Activated CD8-positive, alpha-beta T cell treated with anti-CD3 and anti-CD28 coated beads, Interleukin-2, amount 10 ng/mL, durations not matched to agents 7 days and 5 days (primary cell): ENCODE results near the gene ATP8B4. TPM values are rescaled to one million over a fixed set of nuclear protein-coding genes. Genes with fewer than 3 reads are reported as not detected.
"Not testable (repeated sequence)": the region's sequence is repeated elsewhere in the genome, so short reads cannot be mapped to it uniquely, and the experiment has no call there.

Source experiments
- ATAC-seq: fragments of 150-1000 bp; cut with Tn5 transposase; one replicate; pipeline ENCODE4 v1.10.0; 2021; ENCODE audit warnings: moderate library complexity
- CTCF ChIA-PET: fragments of 350-600 bp; sonication (Branson Sonifier 250); formaldehyde crosslinking; loops from one replicate; lab custom pipeline; 2021; ENCODE audit warnings: antibody characterized with exemption; lab: Charles Lee
- POLR2A ChIA-PET: fragments of 350-600 bp; sonication (Branson Sonifier 250); formaldehyde crosslinking; loops from one replicate; lab custom pipeline; 2021; ENCODE audit warnings: antibody characterized with exemption; lab: Charles Lee
- DNase-seq: peaks from one replicate; pipeline ENCODE4 v3.0.0-alpha.2; 2020
- H3K27ac Mint-ChIP-seq: one replicate; pipeline ENCODE4 v1.8.0; 2021; ENCODE audit warnings: mild to moderate bottlenecking, mixed read lengths
- H3K27me3 Mint-ChIP-seq: one replicate; pipeline ENCODE4 v1.8.0; 2021; ENCODE audit warnings: low read depth, mixed read lengths
- H3K36me3 Mint-ChIP-seq: one replicate; pipeline ENCODE4 v1.8.0; 2021; ENCODE audit warnings: low read depth, mixed read lengths
- H3K4me1 Mint-ChIP-seq: one replicate; pipeline ENCODE4 v1.8.0; 2021; ENCODE audit warnings: low read depth, mixed read lengths
- H3K4me3 Mint-ChIP-seq: one replicate; pipeline ENCODE4 v1.8.0; 2021; ENCODE audit warnings: mild to moderate bottlenecking, mixed read lengths
- H3K9me3 Mint-ChIP-seq: one replicate; pipeline ENCODE4 v1.8.0; 2022; ENCODE audit warnings: mixed read lengths; ENCODE audit not compliant: insufficient read depth
- total RNA-seq, 2 experiments: library from RNA; stranded (reverse); gene quantifications; one replicate each; pipeline ENCODE4 v1.2.3, GENCODE V29; 2021

ATP8B4 gene
- total RNA-seq = 10 to 100 TPM; 35.9 to 39.2 TPM

DNA sequence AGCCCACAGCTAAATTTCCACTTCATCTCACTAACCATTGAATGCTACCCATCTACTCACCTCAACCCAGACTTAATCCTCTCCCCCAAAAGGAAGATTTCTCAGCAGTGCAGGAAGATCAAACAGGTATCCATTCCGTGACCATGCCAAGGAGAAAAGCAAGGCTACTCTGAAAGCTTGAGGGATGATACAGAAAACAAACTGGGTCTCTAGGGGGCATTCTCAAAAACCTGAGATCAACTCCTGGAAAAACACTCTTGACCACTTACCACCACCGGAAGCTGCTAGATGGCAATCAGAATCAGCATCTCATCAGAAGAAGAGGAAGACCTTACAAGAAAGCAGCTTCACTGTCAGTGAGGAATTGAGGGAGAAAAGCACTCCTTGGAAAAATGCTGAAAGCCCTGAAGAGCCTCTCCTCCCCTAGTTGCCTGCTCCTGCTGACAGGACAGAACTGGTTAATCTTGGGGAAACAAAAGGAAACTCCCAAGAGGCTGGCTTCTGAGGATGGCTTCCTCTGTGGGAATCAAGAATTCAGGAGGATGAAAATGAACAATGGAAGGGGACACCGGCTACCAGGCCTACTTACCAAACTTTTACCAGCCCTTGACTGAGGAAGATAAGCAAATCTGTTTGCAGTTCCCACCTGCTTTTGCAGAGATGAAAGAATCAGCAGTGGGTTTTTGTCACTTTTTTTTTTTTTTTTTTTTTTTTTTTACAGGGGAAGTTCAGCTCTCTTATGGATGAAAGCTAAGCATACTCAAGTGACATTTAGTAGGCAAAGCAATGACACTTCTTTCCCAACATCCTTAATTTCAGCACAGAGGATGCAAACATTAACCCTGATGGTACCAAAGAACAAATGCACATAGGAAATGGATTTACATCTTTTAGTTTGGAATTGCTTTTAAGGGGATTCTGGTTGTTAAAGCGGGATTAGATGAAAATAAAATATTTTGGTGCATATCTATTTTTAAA lies at the start of gene ATP8B4:
Gene ATP8B4, minus strand, starts transcription at position 171 of the 978 bp plus-strand sequence. CDS start 12,267 bp downstream, outside the sequence.
- Mint-ChIP-seq H3K9me3 (peaks cover 12% of the 10 kb centered on the region), H3K27ac (peak within 1 kb of the TSS; percentile 91), H3K27me3 (no peaks in the 10 kb centered on the region), H3K4me1 (peaks cover 54% of the 10 kb centered on the region), H3K36me3 (peaks cover 51% of the 10 kb centered on the region), H3K4me3 (peak within 1 kb of the TSS; percentile 89)
- ATAC-seq (peak; percentile 81), DNase-seq (peak; percentile 63)
- ChIA-PET CTCF (interaction anchor here (1.2 to 4.5 kb wide), 5 partner anchors 9 to 884 kb away, joined by 3 to 26 read pairs (median 14); no protein-coding TSS in a partner anchor), POLR2A (interaction anchor here (0.5 to 2.5 kb wide), 11 partner anchors 9 to 500 kb away, joined by 3 to 23 read pairs (median 4); partner anchors contain the start of gene SLC27A2)

DNA sequence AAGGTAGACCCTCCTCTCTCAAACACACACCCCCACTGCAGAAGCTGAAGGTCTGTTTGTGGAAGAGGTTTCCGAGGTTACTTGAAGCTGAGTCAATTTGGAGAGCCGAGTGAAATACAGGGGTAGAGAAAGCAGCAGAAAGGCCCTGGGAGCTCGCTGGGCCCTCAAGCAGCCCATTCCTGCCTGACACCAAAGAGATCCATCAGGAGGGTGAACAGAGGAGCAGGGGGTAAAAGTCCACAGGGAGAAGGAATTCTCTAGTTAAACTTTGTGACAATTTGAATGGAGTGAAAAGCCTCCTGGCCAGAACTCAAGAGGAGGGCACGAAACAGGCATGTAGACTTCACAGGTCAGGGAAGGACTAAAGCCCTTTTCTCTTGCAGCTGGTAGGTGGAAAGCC lies 49.3 kb upstream of the ATP8B4 start:
- Mint-ChIP-seq H3K4me1 (no peaks in the 10 kb centered on the region), H3K27me3 (peaks cover 30% of the 10 kb centered on the region), H3K27ac (no peak overlapping the region), H3K36me3 (peaks cover 3% of the 10 kb centered on the region), H3K9me3 (peaks cover 10% of the 10 kb centered on the region), H3K4me3 (no peak overlapping the region)
- POLR2A ChIA-PET = interaction anchor here (1.0 kb wide), 1 partner anchor 15 kb away, joined by 3 read pairs; no protein-coding TSS in a partner anchor
- ATAC-seq (no peak), DNase-seq (no peak)
- CTCF ChIA-PET = interaction anchor here (0.8 to 1.0 kb wide), 2 partner anchors 15 to 22 kb away, joined by 3 read pairs; no protein-coding TSS in a partner anchor

DNA sequence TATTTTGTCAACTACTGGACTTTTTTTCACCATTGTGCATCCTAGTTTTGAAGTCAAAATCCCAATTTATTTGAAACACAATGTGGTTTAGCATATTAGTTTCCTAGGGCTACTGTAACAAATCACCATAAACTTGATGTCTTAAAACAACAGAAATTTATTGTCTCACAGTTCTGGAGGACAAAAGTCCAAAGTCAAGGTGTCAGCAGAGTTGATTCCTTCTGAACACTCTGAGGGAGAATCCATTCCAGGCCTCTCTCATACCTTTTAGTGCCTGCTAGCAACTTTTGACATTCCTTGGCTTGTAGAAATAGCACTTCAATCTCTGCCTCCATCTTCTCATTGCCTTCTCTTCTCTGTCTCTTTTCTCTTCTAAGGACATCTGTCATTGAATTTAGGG lies 48.1 kb upstream of the ATP8B4 start:
- no peak overlapping the region for H3K4me3 Mint-ChIP-seq
- H3K27me3 Mint-ChIP-seq = peaks cover 32% of the 10 kb centered on the region
- DNase-seq (no peak), ATAC-seq (no peak)
- POLR2A ChIA-PET = no interaction called here
- peaks cover 3% of the 10 kb centered on the region for H3K36me3 Mint-ChIP-seq
- no peak overlapping the region for H3K27ac Mint-ChIP-seq
- no peaks in the 10 kb centered on the region for H3K4me1 Mint-ChIP-seq
- CTCF ChIA-PET = no interaction called here
- H3K9me3 Mint-ChIP-seq = peaks cover 9% of the 10 kb centered on the region

GRCh38 chr15:50166216-50166615 lies 47.2 kb upstream of the ATP8B4 start:
- no peaks in the 10 kb centered on the region for H3K36me3 Mint-ChIP-seq
- POLR2A ChIA-PET = no interaction called here
- no peaks in the 10 kb centered on the region for H3K9me3 Mint-ChIP-seq
- H3K27ac Mint-ChIP-seq = no peak overlapping the region
- CTCF ChIA-PET = no interaction called here
- peaks cover 31% of the 10 kb centered on the region for H3K27me3 Mint-ChIP-seq
- no peak for ATAC-seq
- H3K4me1 Mint-ChIP-seq = no peaks in the 10 kb centered on the region
- no peak for DNase-seq
- no peak overlapping the region for H3K4me3 Mint-ChIP-seq

DNA sequence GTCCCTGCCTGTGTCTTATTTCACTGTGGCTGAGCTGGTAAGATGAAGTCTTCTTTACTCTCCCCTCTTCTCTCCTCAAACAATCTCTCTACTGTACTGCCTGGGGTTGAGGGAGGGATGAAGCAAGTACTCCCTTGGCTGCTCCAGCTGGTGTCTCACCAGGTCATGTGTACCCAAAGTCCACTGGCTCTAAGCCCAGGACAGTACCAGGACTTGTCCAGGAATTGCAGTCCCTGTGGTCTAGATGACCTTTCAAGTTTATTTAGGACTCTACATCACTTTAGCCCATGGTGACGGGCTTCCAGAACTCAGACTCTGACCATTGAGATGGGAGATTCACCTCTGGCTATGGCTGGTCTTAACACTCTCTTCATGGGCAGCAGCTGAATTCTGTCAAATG lies 45.4 kb upstream of the ATP8B4 start:
- H3K36me3 Mint-ChIP-seq = no peaks in the 10 kb centered on the region
- ChIA-PET CTCF (interaction anchor here (1.0 kb wide), 1 partner anchor 13 kb away, joined by 3 read pairs; no protein-coding TSS in a partner anchor), POLR2A (interaction anchor here (0.6 to 0.7 kb wide), 2 partner anchors 144 to 703 kb away, joined by 3 read pairs; no protein-coding TSS in a partner anchor)
- no peak overlapping the region for H3K4me3 Mint-ChIP-seq
- DNase-seq (no peak), ATAC-seq (no peak)
- H3K27ac Mint-ChIP-seq = no peak overlapping the region
- peaks cover 35% of the 10 kb centered on the region for H3K27me3 Mint-ChIP-seq
- no peaks in the 10 kb centered on the region for H3K9me3 Mint-ChIP-seq
- H3K4me1 Mint-ChIP-seq = no peaks in the 10 kb centered on the region

GRCh38 chr15:50163719-50164410 lies 44.8 kb upstream of the ATP8B4 start:
- Mint-ChIP-seq H3K27ac (no peak overlapping the region), H3K4me3 (no peak overlapping the region), H3K4me1 (no peaks in the 10 kb centered on the region), H3K9me3 (no peaks in the 10 kb centered on the region), H3K27me3 (peaks cover 34% of the 10 kb centered on the region), H3K36me3 (no peaks in the 10 kb centered on the region)
- ChIA-PET CTCF (interaction anchor here (1.0 kb wide), 1 partner anchor 13 kb away, joined by 3 read pairs; no protein-coding TSS in a partner anchor), POLR2A (interaction anchor here (0.6 to 0.7 kb wide), 2 partner anchors 143 to 703 kb away, joined by 3 read pairs; no protein-coding TSS in a partner anchor)
- no peak for DNase-seq
- no peak for ATAC-seq

- POLR2A ChIA-PET = no interaction called here
- H3K27me3 Mint-ChIP-seq = peaks cover 34% of the 10 kb centered on the region
- no peak for DNase-seq
- CTCF ChIA-PET = interaction anchor here (1.0 kb wide), 1 partner anchor 12 kb away, joined by 3 read pairs; no protein-coding TSS in a partner anchor
- H3K36me3 Mint-ChIP-seq = no peaks in the 10 kb centered on the region
- ATAC-seq = no peak
- H3K9me3 Mint-ChIP-seq = no peaks in the 10 kb centered on the region
- H3K27ac Mint-ChIP-seq = no peak overlapping the region
- no peaks in the 10 kb centered on the region for H3K4me1 Mint-ChIP-seq
- no peak overlapping the region for H3K4me3 Mint-ChIP-seq
Observed at GRCh38 chr15:50162969-50163718, 44.1 kb upstream of the ATP8B4 start.

- POLR2A ChIA-PET, H3K27ac Mint-ChIP-seq: not testable (repeated sequence)
Observed at GRCh38 chr15:50158236-50158635, 39.2 kb upstream of the ATP8B4 start.

GRCh38 chr15:50151476-50151875 lies 32.4 kb upstream of the ATP8B4 start:
- Mint-ChIP-seq H3K4me3 (no peak overlapping the region), H3K4me1 (peaks cover 9% of the 10 kb centered on the region), H3K9me3 (no peaks in the 10 kb centered on the region), H3K27me3 (peaks cover 10% of the 10 kb centered on the region), H3K27ac (no peak overlapping the region), H3K36me3 (peaks cover 2% of the 10 kb centered on the region)
- ATAC-seq = no peak
- no peak for DNase-seq
- ChIA-PET CTCF (interaction anchor here (1.2 to 2.2 kb wide), 2 partner anchors 12 to 164 kb away, joined by 3 to 10 read pairs; no protein-coding TSS in a partner anchor), POLR2A (no interaction called here)

More at GRCh38 chr15:50158236-50158635, 39.2 kb upstream of the ATP8B4 start:
- H3K36me3 Mint-ChIP-seq, DNase-seq, H3K9me3 Mint-ChIP-seq, CTCF ChIA-PET, H3K4me1 Mint-ChIP-seq, ATAC-seq, H3K4me3 Mint-ChIP-seq: not testable (repeated sequence)
- peaks cover 26% of the 10 kb centered on the region for H3K27me3 Mint-ChIP-seq

- Mint-ChIP-seq H3K36me3 (no peaks in the 10 kb centered on the region), H3K27ac (no peak overlapping the region), H3K4me3 (no peak overlapping the region), H3K9me3 (no peaks in the 10 kb centered on the region), H3K4me1 (peaks cover 10% of the 10 kb centered on the region), H3K27me3 (peaks cover 7% of the 10 kb centered on the region)
- POLR2A ChIA-PET = no interaction called here
- CTCF ChIA-PET = interaction anchor here (1.2 to 2.2 kb wide), 2 partner anchors 13 to 165 kb away, joined by 3 to 10 read pairs; no protein-coding TSS in a partner anchor
- DNase-seq = no peak
- no peak for ATAC-seq
Observed at GRCh38 chr15:50150851-50151250, 31.8 kb upstream of the ATP8B4 start.
